ENCODE measurements around the gene ZNF333. TPM values are rescaled to one million over a fixed set of nuclear protein-coding genes. Genes with fewer than 3 reads are reported as not detected.

The ZNF333 gene
- total and polyA plus RNA-seq, 4 donors: 10.7 to 28.1 (median 16.6) TPM

DNA sequence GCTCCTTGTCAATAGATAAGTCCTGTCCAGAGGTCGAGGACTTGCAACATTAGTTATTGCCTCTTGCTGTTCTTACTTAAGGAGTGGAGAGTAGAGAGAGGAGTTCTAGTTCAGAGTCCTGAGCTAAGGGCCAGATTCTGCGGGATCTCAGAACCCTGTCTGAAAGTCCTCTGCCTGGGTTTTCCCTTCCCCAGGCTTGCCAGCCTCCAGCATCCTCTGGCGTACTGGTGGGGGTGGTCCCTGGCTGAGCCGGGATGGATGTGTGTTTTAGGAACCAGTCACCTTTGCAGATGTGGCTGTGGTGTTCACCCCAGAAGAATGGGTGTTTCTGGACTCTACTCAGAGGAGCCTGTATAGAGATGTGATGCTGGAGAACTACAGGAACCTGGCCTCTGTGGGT is 26.0 kb downstream of the ZNF333 start:
- H3K9ac ChIP-seq (ENCODE audit: insufficient read depth in 1 of 2, low read length in 2 of 2): no peak overlapping the region
- TF ChIP-seq, protein P1, sequence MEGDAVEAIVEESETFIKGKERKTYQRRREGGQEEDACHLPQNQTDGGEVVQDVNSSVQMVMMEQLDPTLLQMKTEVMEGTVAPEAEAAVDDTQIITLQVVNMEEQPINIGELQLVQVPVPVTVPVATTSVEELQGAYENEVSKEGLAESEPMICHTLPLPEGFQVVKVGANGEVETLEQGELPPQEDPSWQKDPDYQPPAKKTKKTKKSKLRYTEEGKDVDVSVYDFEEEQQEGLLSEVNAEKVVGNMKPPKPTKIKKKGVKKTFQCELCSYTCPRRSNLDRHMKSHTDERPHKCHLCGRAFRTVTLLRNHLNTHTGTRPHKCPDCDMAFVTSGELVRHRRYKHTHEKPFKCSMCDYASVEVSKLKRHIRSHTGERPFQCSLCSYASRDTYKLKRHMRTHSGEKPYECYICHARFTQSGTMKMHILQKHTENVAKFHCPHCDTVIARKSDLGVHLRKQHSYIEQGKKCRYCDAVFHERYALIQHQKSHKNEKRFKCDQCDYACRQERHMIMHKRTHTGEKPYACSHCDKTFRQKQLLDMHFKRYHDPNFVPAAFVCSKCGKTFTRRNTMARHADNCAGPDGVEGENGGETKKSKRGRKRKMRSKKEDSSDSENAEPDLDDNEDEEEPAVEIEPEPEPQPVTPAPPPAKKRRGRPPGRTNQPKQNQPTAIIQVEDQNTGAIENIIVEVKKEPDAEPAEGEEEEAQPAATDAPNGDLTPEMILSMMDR (IDR thresholded peaks at IDR 0.05; ENCODE audit: control extremely low read depth, extremely low read depth): no peak
- peaks cover 64 to 77% (median 67%) of the 10 kb centered on the region in 4 donors for H3K36me3 ChIP-seq (ENCODE audit: control insufficient read depth in 4 of 4, insufficient read depth in 4 of 4, low read length in 4 of 4)
- no peak overlapping the region for H3K4me3 ChIP-seq
- ATAC-seq (ENCODE audit: insufficient read depth, low FRiP score): no peak
- WGBS, 2 donors: 97% methylated on average over 4 of the region's 4 CpGs
- no peak for DNase-seq
- H3K4me1 ChIP-seq (ENCODE audit: control insufficient read depth in 5 of 5, insufficient read depth in 5 of 5, low read length in 5 of 5): no peaks in the 10 kb centered on the region
- no peak overlapping the region for H3K27ac ChIP-seq (ENCODE audit: low read depth in 1 of 2, low read length in 1 of 2)
- peaks cover 24 to 67% (median 47%) of the 10 kb centered on the region in 4 donors for H3K9me3 ChIP-seq (ENCODE audit: control insufficient read depth in 4 of 4, insufficient read depth in 3 of 4, low read length in 3 of 4)
- no peaks in the 10 kb centered on the region for H3K27me3 ChIP-seq (ENCODE audit: control insufficient read depth in 3 of 3, insufficient read depth in 3 of 3, low read length in 2 of 3)

DNA sequence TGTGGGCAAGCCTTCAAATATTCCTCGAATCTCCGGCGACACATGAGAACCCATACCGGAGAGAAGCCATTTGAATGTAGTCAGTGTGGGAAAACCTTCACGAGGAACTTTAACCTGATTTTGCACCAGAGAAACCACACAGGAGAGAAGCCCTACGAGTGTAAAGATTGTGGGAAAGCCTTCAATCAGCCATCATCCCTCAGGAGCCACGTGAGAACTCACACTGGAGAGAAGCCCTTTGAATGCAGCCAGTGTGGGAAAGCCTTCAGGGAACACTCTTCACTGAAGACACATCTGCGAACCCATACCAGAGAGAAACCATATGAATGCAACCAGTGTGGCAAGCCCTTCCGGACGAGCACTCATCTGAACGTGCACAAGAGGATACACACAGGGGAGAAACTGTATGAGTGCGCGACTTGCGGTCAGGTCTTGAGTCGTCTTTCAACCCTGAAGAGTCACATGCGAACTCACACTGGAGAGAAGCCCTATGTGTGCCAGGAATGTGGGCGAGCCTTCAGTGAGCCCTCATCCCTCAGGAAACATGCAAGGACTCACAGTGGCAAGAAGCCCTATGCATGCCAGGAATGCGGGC is 28.8 kb downstream of the ZNF333 start:
- Histone ChIP-seq H3K27ac (ENCODE audit: low read depth in 1 of 2, low read length in 1 of 2) (no peak overlapping the region), H3K27me3 (ENCODE audit: control insufficient read depth in 3 of 3, insufficient read depth in 3 of 3, low read length in 2 of 3) (no peaks in the 10 kb centered on the region), H3K9me3 (ENCODE audit: control insufficient read depth in 4 of 4, insufficient read depth in 3 of 4, low read length in 3 of 4) (peaks cover 26 to 61% (median 55%) of the 10 kb centered on the region in 4 donors), H3K36me3 (ENCODE audit: control insufficient read depth in 4 of 4, insufficient read depth in 4 of 4, low read length in 4 of 4) (peaks cover 50 to 83% (median 68%) of the 10 kb centered on the region in 4 donors), H3K4me3 (no peak overlapping the region), H3K4me1 (ENCODE audit: control insufficient read depth in 5 of 5, insufficient read depth in 5 of 5, low read length in 5 of 5) (no peaks in the 10 kb centered on the region), H3K9ac (ENCODE audit: insufficient read depth in 1 of 2, low read length in 2 of 2) (no peak overlapping the region)
- ATAC-seq (ENCODE audit: insufficient read depth, low FRiP score): no peak
- TF ChIP-seq, protein P1 (IDR thresholded peaks at IDR 0.05; ENCODE audit: control extremely low read depth, extremely low read depth): no peak
- no peak for DNase-seq
- WGBS, 2 donors: 95 to 97% methylated on average over 18 of the region's 18 CpGs

DNA sequence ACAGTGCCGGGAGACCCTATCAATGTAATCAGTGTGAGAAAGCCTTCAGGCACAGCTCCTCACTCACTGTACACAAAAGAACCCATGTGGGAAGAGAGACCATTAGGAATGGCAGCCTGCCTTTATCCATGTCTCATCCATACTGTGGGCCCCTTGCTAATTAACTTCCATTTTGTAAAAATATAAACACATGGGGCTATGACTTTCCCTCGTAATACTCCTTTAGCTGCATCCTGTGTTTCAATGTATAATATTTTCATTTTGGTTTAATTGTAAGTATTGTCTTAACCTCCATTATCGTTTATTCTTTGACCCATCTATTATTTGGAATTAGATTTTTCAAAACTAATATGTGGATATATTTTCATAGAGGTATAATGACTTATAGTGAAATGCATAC is 29.3 kb downstream of the ZNF333 start:
- Histone ChIP-seq H3K27me3 (ENCODE audit: control insufficient read depth in 3 of 3, insufficient read depth in 3 of 3, low read length in 2 of 3) (no peaks in the 10 kb centered on the region), H3K4me1 (ENCODE audit: control insufficient read depth in 5 of 5, insufficient read depth in 5 of 5, low read length in 5 of 5) (no peaks in the 10 kb centered on the region), H3K36me3 (ENCODE audit: control insufficient read depth in 4 of 4, insufficient read depth in 4 of 4, low read length in 4 of 4) (peaks cover 47 to 84% (median 63%) of the 10 kb centered on the region in 4 donors), H3K9me3 (ENCODE audit: control insufficient read depth in 4 of 4, insufficient read depth in 3 of 4, low read length in 3 of 4) (peaks cover 26 to 63% (median 54%) of the 10 kb centered on the region in 4 donors), H3K27ac (ENCODE audit: low read depth in 1 of 2, low read length in 1 of 2) (no peak overlapping the region), H3K9ac (ENCODE audit: insufficient read depth in 1 of 2, low read length in 2 of 2) (no peak overlapping the region), H3K4me3 (no peak overlapping the region)
- TF ChIP-seq, protein P1 (IDR thresholded peaks at IDR 0.05; ENCODE audit: control extremely low read depth, extremely low read depth): no peak
- no peak for DNase-seq
- 97 to 99% methylated on average over 3 of the region's 3 CpGs for WGBS, 2 donors
- ATAC-seq (ENCODE audit: insufficient read depth, low FRiP score): no peak

DNA sequence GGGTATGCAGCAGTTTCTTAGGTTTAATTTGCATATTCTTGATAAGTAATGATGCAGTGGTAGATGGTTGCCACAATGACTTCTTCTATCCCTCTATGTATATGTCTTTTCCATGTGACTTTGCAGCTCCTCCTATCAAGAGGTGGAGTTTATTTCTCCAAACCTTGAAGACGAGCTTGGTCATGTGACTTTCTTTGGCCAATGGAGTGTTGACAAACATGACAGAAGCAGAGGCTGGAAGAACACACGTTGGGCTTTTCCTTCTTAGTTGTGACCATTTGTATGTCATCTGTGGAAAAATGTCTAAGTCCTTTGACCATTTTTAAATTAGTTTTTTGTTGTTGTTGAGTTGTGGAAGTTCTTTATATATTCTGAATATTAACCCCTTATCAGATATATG is 32.3 kb downstream of the ZNF333 start:
- DNase-seq (no peak), ATAC-seq (ENCODE audit: insufficient read depth, low FRiP score) (no peak)
- H3K4me3 ChIP-seq: no peak overlapping the region
- peaks cover 19 to 54% (median 35%) of the 10 kb centered on the region in 4 donors for H3K36me3 ChIP-seq (ENCODE audit: control insufficient read depth in 4 of 4, insufficient read depth in 4 of 4, low read length in 4 of 4)
- no peaks in the 10 kb centered on the region for H3K4me1 ChIP-seq (ENCODE audit: control insufficient read depth in 5 of 5, insufficient read depth in 5 of 5, low read length in 5 of 5)
- H3K27me3 ChIP-seq (ENCODE audit: control insufficient read depth in 3 of 3, insufficient read depth in 3 of 3, low read length in 2 of 3): no peaks in the 10 kb centered on the region
- TF ChIP-seq, protein P1 (IDR thresholded peaks at IDR 0.05; ENCODE audit: control extremely low read depth, extremely low read depth): no peak
- no peak overlapping the region for H3K27ac ChIP-seq (ENCODE audit: low read depth in 1 of 2, low read length in 1 of 2)
- WGBS, 2 donors: 88 to 89% methylated on average over 2 of the region's 2 CpGs
- peaks cover 19 to 64% (median 43%) of the 10 kb centered on the region in 4 donors for H3K9me3 ChIP-seq (ENCODE audit: control insufficient read depth in 4 of 4, insufficient read depth in 3 of 4, low read length in 3 of 4)
- H3K9ac ChIP-seq (ENCODE audit: insufficient read depth in 1 of 2, low read length in 2 of 2): no peak overlapping the region

Data from lung (tissue), 12 donors.